Measurements from ENCODE around the gene SLC22A8.
"Not testable (repeated sequence)": the region's sequence is repeated elsewhere in the genome, so short reads cannot be mapped to it uniquely, and the experiment has no call there.

SLC22A8 gene

GRCh38 chr11:63015521-63016215 lies at the start of gene SLC22A8:
SLC22A8 (minus strand) TSS chr11:63015841; CDS start chr11:63014958, 883 bp downstream.
- no peak for DNase-seq

- DNase-seq, result not testable (repeated sequence)
These were observed 30.6 kb upstream of the SLC22A8 start for GRCh38 chr11:63046203-63046602.

GRCh38 chr11:63042596-63042995 lies 27.0 kb upstream of the SLC22A8 start:
- DNase-seq, result no peak

GRCh38 chr11:63032457-63032856 lies 16.8 kb upstream of the SLC22A8 start:
- no peak for DNase-seq

- DNase-seq, result peak; percentile 81
These were observed 8.4 kb upstream of the SLC22A8 start for GRCh38 chr11:63023841-63024648.

- DNase-seq, result no peak
These were observed 7.7 kb upstream of the SLC22A8 start for GRCh38 chr11:63023222-63023814.

GRCh38 chr11:63022441-63022840 lies 6.8 kb upstream of the SLC22A8 start:
- DNase-seq, result no peak

GRCh38 chr11:63020671-63021291 lies 5.1 kb upstream of the SLC22A8 start:
- DNase-seq, result peak; percentile 45

GRCh38 chr11:63019506-63019905 lies 3.9 kb upstream of the SLC22A8 start:
- no peak for DNase-seq

GRCh38 chr11:63017306-63017974 lies 1.8 kb upstream of the SLC22A8 start:
- DNase-seq, result no peak

GRCh38 chr11:63014408-63015055 lies 1.1 kb downstream of the SLC22A8 start:
- no peak for DNase-seq

- DNase-seq, result no peak
These were observed 2.8 kb downstream of the SLC22A8 start for GRCh38 chr11:63012839-63013238.

GRCh38 chr11:63012430-63012829 lies 3.2 kb downstream of the SLC22A8 start:
- DNase-seq, result no peak

GRCh38 chr11:63010934-63011439 lies 4.7 kb downstream of the SLC22A8 start:
- DNase-seq, result no peak

- no peak for DNase-seq
These were observed 7.7 kb downstream of the SLC22A8 start for GRCh38 chr11:63007920-63008319.

GRCh38 chr11:63001456-63001855 lies 14.2 kb downstream of the SLC22A8 start:
- no peak for DNase-seq

- DNase-seq, result no peak
These were observed 16.0 kb downstream of the SLC22A8 start for GRCh38 chr11:62999649-63000048.

GRCh38 chr11:62999156-62999555 lies 16.5 kb downstream of the SLC22A8 start:
- no peak for DNase-seq

GRCh38 chr11:62996271-62996670 lies 19.4 kb downstream of the SLC22A8 start:
- no peak for DNase-seq

GRCh38 chr11:62994775-62995174 lies 20.9 kb downstream of the SLC22A8 start:
- DNase-seq, result no peak

GRCh38 chr11:62988276-62988675 lies 27.4 kb downstream of the SLC22A8 start:
- DNase-seq, result no peak

Measured in stimulated activated CD4-positive, alpha-beta T cell treated with anti-CD3 and anti-CD28 coated beads, Interleukin-1b, Interleukin-23, amount 100 ng/mL, for 48 hours (primary cell).